Heart left ventricle (tissue), 16 donors: ENCODE data around the gene REP15. TPM values are rescaled to one million over a fixed set of nuclear protein-coding genes. Genes with fewer than 3 reads are reported as not detected.
"Not testable (repeated sequence)": the region's sequence is repeated elsewhere in the genome, so short reads cannot be mapped to it uniquely, and the experiment has no call there.

Source experiments
- ATAC-seq, 4 donors: fragments of 200-7000 bp; cut with Tn5 transposase; one replicate each; pipeline ENCODE4 v1.9.1; 2020 to 2022; ENCODE audit warnings: moderate library complexity in 4 of 4, mild to moderate bottlenecking in 3 of 4, moderate number of reproducible peaks in 1 of 4
- DNase-seq, 5 donors: peaks; one replicate each; pipeline ENCODE4 v3.0.0-alpha.2; 2020
- H3K27ac ChIP-seq, 12 donors: fragments of 200-600 bp; sonication (generic) in 4 of 12; one replicate each; pipeline versions ENCODE4 v1.5.0 to v1.8.0; 2016 to 2022; ENCODE audit warnings: mild to moderate bottlenecking in 2 of 12
- H3K27me3 ChIP-seq, 9 donors: fragments of 200-600 bp; sonication (generic) in 2 of 9; one replicate each; pipeline versions ENCODE4 v1.5.1 to v1.8.0; 2016 to 2022; ENCODE audit warnings: mild to moderate bottlenecking in 3 of 9
- H3K36me3 ChIP-seq, 9 donors: fragments of 200-600 bp; sonication (generic) in 2 of 9; one replicate each; pipeline versions ENCODE4 v1.5.0 to v1.8.0; 2018 to 2022; ENCODE audit warnings: mild to moderate bottlenecking in 2 of 9
- H3K4me1 ChIP-seq, 12 donors: fragments of 200-600 bp; sonication (generic) in 4 of 12; one replicate each; pipeline versions ENCODE4 v1.5.0 to v1.8.0; 2016 to 2022; ENCODE audit warnings: mild to moderate bottlenecking in 3 of 12
- H3K4me3 ChIP-seq, 12 donors: fragments of 200-600 bp; sonication (generic) in 4 of 12; one replicate each; pipeline versions ENCODE4 v1.5.0 to v1.8.0; 2017 to 2022; ENCODE audit warnings: mild to moderate bottlenecking in 9 of 12, moderate library complexity in 4 of 12
- H3K9me3 ChIP-seq, 12 donors: fragments of 200-600 bp; sonication (generic) in 4 of 12; one replicate each; pipeline versions ENCODE4 v1.5.0 to v1.8.0; 2016 to 2022; ENCODE audit warnings: mild to moderate bottlenecking in 1 of 12
- POLR2A ChIP-seq, 2 donors: fragments of 450-650 bp; IDR thresholded peaks; one replicate each; pipeline ENCODE4 v1.6.1; 2017; ENCODE audit warnings: antibody characterized with exemption in 2 of 2, mild to moderate bottlenecking in 2 of 2, moderate library complexity in 2 of 2
- WGBS, 4 donors: extraction: QIAGEN DNeasy Blood & Tissue Kit in 2 of 4; methylation state at CpG; one replicate each; pipeline versions ENCODE4 v1.1.5 to v1.1.7; 2013 to 2018; 5-methylcytosine and 5-hydroxymethylcytosine counted together
- intact Hi-C, 10 donors: fragments of 100-400 bp; cut with DNase I; formaldehyde crosslinking; loops; one replicate each; pipeline versions ENCODE4 v1.11.1 to v1.14.2; 2022
- polyA plus RNA-seq, 2 donors: library from polyadenylated mRNA; stranded (reverse); fragments of 200-250 nt; gene quantifications; one replicate each; pipeline ENCODE4 v1.2.3, GENCODE V29; 2013
- total RNA-seq, 9 donors: library from RNA; depleted of rRNA in 2 of 9; stranded (reverse); fragments of >200 nt in 2 of 9; fragmentation: NEBNext Ultra II Directional in 3 of 9; extraction: Animal tissue kit (Norgen Biotek cat#: 25700) in 3 of 9; gene quantifications; one replicate each; pipeline versions ENCODE4 v1.1.0 to v1.2.4, GENCODE V29; 2016 to 2023
- TF ChIP-seq, protein P1 (sequence below), 12 donors: fragments of 200-600 bp; sonication (generic) in 4 of 12; IDR thresholded peaks; one replicate each; pipeline versions ENCODE4 v1.5.0 to v1.8.0; 2018 to 2022; ENCODE audit warnings: antibody characterized with exemption in 12 of 12, mild to moderate bottlenecking in 5 of 12
- donor health status: ischemic (EF 13 %, LVEDD 7.1; RV severe dilation, severe dysfunction).
- donor health status: healthy with polysubstance abuse.
- donor health status: DM: no; HTN: yes; CAD: no.
- donor health status: DM: no; HTN: no; CAD: no.
- donor health status: ischemic (EF 25% LVEDD 6.9; RV normal size, moderate dysfunction).
- donor health status: ischemic (EF 25% LVEDD 5.7; RV mildly dilated, moderate dysfunction).
- donor health status: healthy.
- donor health status: DM: yes; HTN: yes; CAD: no.
- donor health status: ischemic (EF 35%, LVEDD 5.7; RV mildly dilated, moderate dysfunction).
- donor health status: nonischemic (EF 11% LVEDD 7.7; RV severe dilation, severe dysfunction).
- donor health status: DM: yes; HTN: yes; CAD: no.
- donor health status: PGD.
- donor health status: ischemic (EF 29% LVEDD 5.4; RV normal size, mild dysfunction).
- donor health status: nonischemic (EF 23%, LVEDD 6.1; RV moderate dilation, normal function).

The REP15 gene
- total and polyA plus RNA-seq, 11 donors = 3.7 to 7.9 (median 5.0) TPM

DNA sequence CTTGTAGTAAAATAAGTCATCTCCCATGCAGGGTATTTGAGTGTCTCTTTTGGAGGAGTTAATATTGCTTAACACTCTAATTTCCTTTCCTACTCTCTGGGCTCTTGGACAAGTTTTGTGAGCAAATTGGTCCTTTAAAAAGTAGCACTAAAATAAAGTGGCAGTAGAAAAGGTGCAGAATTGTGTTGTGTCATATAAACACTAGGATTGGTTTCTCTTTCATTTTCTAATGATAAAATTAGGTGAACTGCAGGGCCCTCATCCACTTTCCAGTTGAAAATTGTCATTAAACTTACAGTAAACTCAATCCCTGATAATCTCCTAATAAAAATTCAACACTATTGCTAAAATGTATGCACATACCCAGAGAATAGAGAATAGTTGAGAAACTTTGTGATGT lies 42.6 kb upstream of the REP15 start:
- TF ChIP-seq POLR2A (IDR thresholded peaks at IDR 0.05) = no peak
- TF ChIP-seq, protein P1, sequence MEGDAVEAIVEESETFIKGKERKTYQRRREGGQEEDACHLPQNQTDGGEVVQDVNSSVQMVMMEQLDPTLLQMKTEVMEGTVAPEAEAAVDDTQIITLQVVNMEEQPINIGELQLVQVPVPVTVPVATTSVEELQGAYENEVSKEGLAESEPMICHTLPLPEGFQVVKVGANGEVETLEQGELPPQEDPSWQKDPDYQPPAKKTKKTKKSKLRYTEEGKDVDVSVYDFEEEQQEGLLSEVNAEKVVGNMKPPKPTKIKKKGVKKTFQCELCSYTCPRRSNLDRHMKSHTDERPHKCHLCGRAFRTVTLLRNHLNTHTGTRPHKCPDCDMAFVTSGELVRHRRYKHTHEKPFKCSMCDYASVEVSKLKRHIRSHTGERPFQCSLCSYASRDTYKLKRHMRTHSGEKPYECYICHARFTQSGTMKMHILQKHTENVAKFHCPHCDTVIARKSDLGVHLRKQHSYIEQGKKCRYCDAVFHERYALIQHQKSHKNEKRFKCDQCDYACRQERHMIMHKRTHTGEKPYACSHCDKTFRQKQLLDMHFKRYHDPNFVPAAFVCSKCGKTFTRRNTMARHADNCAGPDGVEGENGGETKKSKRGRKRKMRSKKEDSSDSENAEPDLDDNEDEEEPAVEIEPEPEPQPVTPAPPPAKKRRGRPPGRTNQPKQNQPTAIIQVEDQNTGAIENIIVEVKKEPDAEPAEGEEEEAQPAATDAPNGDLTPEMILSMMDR (IDR thresholded peaks at IDR 0.05) = no peak
- Histone ChIP-seq H3K9me3 (no peaks in the 10 kb centered on the region), H3K27ac (no peak overlapping the region), H3K27me3 (no peaks in the 10 kb centered on the region), H3K36me3 (peaks cover 0 to 93% (median 44%) of the 10 kb centered on the region in 9 donors), H3K4me3 (no peak overlapping the region), H3K4me1 (peaks cover 0 to 10% (median 2%) of the 10 kb centered on the region in 12 donors)
- no peak for DNase-seq
- no peak for ATAC-seq
- intact Hi-C loops = loop anchor here (5.0 to 10.0 kb wide), 6 partner anchors 126 to 319 kb away; partner anchors contain the start of genes PPFIBP1 (in 4 of the 10) and BMAL2 (in 3 of the 10)

DNA sequence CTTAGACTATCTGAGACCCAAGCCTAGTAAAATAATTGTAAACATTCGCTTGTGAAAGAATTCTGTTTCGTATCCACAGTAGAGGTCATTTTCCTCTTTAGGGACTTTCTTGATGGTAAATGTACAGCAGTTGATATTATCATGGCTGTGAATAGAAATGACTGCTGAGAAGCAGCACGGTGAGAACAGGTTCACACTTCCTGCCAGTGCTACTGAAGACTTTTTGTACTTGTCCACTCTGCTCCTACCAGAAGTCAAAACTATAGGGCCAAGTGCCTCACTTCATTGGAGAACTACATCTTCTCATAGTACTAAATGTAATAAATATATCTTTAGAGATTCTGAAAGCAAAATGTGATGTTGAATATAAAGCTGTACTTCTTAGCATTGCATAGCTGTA lies 40.8 kb upstream of the REP15 start:
- not testable (repeated sequence) for H3K27ac ChIP-seq, H3K9me3 ChIP-seq, ATAC-seq, H3K4me3 ChIP-seq, DNase-seq, H3K27me3 ChIP-seq
- H3K4me1 ChIP-seq = peaks cover 0 to 10% (median 2%) of the 10 kb centered on the region in 12 donors
- WGBS, 4 donors = 61 to 73% (median 64%) methylated on average over 3 of the region's 3 CpGs
- H3K36me3 ChIP-seq = peaks cover 0 to 93% (median 47%) of the 10 kb centered on the region in 9 donors
- intact Hi-C loops = loop anchor here in 3 of 10 donors (10.0 kb wide), 1 partner anchor 321 kb away; the partner anchor contains the start of gene BMAL2 (in 3 of the 3)

DNA sequence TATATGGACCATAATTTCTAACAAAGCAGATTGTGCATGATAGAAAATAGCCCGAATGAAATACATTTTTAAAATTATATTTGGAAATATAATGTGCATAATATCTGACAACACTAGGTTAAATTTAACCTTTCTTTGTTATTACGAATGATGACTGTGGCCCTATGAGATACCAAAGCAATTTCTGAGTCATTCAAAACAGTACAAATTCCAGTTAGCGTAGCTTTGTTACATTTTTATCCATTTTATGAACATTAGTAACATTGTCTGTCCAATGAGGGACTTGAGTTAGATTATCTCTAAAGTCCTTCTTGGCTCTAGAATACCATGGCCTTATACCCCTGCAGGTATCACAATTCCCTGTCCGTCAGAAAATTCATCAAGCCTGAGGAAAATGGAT lies 39.0 kb upstream of the REP15 start:
- intact Hi-C loops = loop anchor here in 3 of 10 donors (10.0 kb wide), 1 partner anchor 322 kb away; the partner anchor contains the start of gene BMAL2 (in 3 of the 3)
- ATAC-seq (no peak), DNase-seq (no peak)
- Histone ChIP-seq H3K27me3 (no peaks in the 10 kb centered on the region), H3K36me3 (peaks cover 0 to 96% (median 65%) of the 10 kb centered on the region in 9 donors), H3K4me1 (peaks cover 0 to 10% (median under 1%) of the 10 kb centered on the region in 12 donors), H3K9me3 (no peaks in the 10 kb centered on the region), H3K4me3 (no peak overlapping the region), H3K27ac (no peak overlapping the region)
- 87 to 94% (median 90%) methylated on average over 4 of the region's 4 CpGs for WGBS, 4 donors
- no peak for TF ChIP-seq POLR2A (IDR thresholded peaks at IDR 0.05)
- TF ChIP-seq, protein P1 (IDR thresholded peaks at IDR 0.05) = no peak

DNA sequence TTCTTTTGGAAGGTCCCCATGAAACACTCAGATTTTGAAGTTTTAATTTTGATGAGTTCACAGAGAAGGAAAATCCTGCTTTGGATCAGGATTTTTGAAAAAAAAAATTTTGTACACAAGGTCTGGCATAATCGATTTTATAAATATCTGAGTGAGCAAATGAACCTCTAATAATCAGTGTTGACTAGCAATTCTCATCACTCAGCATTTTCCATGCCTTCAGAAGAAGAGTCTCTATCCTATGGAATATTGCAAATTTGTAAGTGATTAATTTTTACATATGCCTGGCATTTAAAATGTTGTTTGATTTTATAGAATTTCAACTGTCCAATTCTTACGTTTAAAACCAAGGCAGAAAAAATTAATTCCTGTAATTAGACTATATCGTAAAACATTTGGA lies 30.5 kb upstream of the REP15 start:
- no peak for ATAC-seq
- peaks cover 0 to 100% (median 80%) of the 10 kb centered on the region in 9 donors for H3K36me3 ChIP-seq
- no peak overlapping the region for H3K4me3 ChIP-seq
- H3K4me1 ChIP-seq = peaks cover 0 to 8% (median 0%) of the 10 kb centered on the region in 12 donors
- intact Hi-C loops = loop anchor here in 2 of 10 donors (10.0 kb wide), 2 partner anchors 331 to 341 kb away; partner anchors contain the start of gene BMAL2 (in 1 of the 2)
- H3K27me3 ChIP-seq = no peaks in the 10 kb centered on the region
- no peak for TF ChIP-seq POLR2A (IDR thresholded peaks at IDR 0.05)
- TF ChIP-seq, protein P1 (IDR thresholded peaks at IDR 0.05) = no peak
- no peak overlapping the region for H3K27ac ChIP-seq
- WGBS, 4 donors = 79 to 95% (median 87%) methylated on average over 3 of the region's 3 CpGs
- no peak for DNase-seq
- no peaks in the 10 kb centered on the region for H3K9me3 ChIP-seq
